Activated CD4-positive, alpha-beta T cell treated with anti-CD3 and anti-CD28 coated beads for 24 hours (primary cell): ENCODE results near the gene SYNGR2.
"Not testable (repeated sequence)": the region's sequence is repeated elsewhere in the genome, so short reads cannot be mapped to it uniquely, and the experiment has no call there.

Source experiments
- DNase-seq, 2 donors: peaks; one replicate each; pipeline ENCODE4 v3.0.0-alpha.2; 2020; ENCODE audit warnings: low read depth in 2 of 2

The SYNGR2 gene

GRCh38 chr17:78130090-78130436 lies 38.3 kb upstream of the SYNGR2 start:
- no peak for DNase-seq

- no peak for DNase-seq
Measured at GRCh38 chr17:78130437-78131101, 37.8 kb upstream of the SYNGR2 start, which contains the start of gene TMC8. Gene TMC8, plus strand, starts transcription at chr17:78130771. Its CDS starts 818 bp downstream, at chr17:78131589.

DNA sequence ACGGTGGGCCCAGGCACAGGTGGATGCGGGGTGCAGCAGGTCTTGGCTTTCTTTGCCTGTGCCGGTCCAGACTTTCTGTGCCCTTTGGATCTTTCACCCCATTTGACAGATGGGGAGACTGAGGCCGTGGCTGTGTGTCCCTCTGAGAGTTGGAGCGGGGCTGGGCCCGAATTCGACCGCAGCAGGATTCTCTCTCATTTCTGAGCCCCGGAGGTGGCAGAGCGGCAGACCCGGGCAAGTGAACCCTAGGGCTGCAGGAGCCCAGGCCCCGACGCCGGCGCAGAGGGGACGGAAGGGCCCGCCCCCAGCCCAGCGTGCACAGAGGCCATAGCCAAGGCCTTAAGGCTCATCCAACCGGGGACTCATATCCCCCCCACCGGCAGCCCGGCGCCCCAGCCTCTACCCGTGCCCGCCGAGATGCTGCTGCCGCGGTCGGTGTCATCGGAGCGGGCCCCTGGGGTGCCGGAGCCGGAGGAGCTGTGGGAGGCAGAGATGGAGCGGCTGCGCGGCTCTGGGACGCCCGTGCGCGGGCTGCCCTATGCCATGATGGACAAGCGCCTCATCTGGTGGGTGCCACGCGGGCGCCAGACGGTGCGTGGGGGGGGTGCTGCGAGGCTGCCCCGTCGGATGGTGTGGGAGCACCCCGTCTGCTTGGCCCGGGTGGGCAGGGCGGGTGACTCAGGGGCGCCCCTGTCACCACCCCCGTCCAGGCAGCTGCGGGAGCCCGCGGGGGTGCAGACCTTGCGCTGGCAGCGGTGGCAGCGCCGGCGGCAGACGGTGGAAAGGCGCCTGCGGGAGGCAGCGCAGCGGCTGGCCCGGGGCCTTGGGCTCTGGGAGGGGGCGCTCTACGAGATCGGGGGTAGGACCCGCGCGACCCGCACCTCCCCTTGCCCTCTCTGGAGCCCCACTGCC lies 37.0 kb upstream of the SYNGR2 start:
- DNase-seq: no peak

DNA sequence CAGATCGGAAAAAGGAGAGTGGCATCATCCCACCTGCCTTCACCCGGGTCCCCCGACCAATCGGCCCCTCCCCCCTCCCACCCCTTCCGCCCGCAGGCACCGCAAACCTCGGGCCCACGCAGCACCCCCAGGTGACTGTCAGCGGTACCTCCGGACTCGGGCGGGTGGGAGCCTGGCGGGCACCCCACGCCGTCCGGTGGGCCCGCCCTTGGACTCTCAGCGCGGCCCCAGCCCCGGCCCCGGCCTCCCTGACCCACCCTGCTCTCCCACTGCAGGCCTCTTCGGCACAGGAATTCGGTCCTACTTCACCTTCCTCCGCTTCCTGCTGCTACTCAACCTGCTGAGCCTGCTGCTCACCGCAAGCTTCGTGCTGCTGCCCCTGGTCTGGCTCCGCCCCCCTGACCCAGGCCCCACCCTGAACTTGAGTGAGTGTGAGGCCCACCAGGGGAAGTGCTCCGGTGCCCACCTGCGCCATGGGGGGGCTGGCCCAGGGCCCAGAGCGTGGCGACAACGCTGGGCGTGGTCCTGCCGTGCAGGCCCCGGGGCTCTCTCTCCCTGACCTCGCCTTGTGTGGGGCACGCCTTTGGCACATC lies 36.2 kb upstream of the SYNGR2 start:
- no peak for DNase-seq

- no peak for DNase-seq
Measured at GRCh38 chr17:78132767-78133178, 35.6 kb upstream of the SYNGR2 start.

DNA sequence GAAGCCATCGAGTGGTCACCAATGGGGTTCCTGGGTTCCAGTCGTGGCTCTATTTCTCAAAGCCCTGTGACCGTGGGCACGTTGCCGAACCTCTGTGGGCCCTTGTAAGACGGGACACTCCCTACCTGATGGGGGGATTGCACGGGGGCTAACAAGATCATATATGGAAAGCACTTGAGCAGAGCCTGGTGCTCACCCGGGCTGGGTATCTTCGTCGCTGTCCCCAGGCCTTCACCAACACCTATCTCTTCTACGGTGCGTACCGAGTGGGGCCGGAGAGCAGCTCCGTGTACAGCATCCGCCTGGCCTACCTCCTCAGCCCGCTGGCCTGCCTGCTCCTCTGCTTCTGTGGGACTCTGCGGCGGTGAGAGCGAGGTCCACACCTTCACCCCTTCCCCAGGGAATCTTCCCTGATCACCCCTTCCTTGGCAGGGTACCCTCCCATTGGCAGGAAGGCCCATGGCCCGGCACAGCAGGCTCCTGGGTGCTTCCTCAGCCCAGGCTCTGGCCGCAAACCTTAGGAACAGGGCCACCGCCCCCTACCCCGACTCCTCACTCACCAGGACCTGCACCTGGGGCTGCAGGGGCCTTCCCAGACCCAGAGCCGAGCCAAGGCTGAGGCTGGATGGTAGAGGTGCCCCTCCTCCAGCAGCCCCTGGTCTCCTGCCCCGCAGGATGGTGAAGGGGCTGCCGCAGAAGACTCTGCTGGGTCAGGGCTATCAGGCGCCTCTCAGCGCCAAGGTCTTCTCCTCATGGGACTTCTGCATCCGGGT lies 35.0 kb upstream of the SYNGR2 start:
- no peak for DNase-seq

DNA sequence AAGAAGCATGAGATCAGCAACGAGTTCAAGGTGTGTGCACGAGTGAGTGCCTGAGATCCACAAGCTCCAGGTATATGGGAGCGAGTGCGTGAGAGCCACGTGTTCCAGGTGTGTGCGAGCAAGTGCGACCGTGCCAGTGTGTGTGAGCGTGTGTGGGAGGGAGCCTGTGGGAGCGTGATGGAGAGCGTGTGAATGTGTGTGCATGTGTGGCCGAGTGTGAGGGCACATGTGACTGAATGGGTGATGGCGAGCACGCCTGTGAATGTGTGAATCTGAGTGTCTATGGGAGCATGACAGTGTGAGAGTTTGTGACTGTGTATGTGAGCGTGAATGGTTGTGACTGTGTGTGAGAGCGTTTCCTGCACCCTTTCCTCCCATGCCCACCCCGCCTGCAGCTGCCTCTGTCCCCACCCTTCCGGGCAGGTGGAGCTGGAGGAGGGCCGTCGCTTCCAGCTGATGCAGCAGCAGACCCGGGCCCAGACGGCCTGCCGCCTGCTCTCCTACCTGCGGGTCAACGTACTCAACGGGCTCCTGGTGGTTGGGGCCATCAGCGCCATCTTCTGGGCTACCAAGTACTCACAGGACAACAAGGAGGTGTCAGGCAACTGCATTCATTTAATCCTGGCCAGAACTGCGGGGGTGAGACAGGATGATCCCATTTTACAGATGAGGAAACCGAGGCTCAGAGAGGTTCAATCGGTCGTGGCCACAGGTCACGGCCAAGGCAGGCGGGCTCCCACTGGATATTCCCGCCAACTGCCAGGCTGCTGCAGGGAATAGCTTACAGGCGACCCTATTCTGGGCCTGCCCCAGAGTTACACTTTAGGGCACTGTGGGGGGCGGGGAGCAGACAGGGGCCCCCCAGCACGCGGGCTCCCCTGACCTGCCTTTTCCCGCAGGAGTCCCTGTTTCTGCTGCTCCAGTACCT lies 34.1 kb upstream of the SYNGR2 start:
- no peak for DNase-seq

- DNase-seq: no peak
Measured at GRCh38 chr17:78134899-78135385, 33.4 kb upstream of the SYNGR2 start.

DNA sequence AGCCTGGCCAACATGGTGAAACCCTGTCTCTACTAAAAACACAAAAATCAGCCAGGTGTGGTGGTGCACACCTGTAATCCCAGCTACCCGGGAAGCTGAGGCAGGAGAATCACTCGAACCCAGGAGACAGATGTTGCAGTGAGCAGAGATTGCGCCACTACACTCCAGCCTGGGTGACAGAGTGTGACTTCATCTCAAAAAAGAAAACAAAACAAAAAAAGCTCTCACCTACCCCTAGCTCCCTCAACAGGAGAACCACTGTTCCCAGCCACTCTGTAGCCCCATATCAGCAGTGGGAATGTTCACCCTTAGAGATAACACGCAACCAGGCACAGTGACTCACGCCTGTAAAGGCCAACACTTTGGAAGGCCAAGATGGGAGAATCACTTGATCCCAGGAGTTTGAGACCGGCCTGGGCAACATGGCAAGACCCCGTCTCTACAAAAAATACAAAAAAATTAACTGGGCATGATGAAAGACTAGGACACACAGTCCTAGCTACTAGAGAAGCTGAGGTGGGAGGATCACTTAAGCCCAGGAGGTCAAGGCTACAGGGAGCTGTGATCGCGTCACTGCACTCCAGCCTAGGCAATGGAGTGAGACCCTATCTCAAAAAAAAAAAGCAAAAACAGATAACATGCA lies 32.4 kb upstream of the SYNGR2 start:
- DNase-seq: no peak

GRCh38 chr17:78137392-78138203 lies 30.8 kb upstream of the SYNGR2 start:
- no peak for DNase-seq

DNA sequence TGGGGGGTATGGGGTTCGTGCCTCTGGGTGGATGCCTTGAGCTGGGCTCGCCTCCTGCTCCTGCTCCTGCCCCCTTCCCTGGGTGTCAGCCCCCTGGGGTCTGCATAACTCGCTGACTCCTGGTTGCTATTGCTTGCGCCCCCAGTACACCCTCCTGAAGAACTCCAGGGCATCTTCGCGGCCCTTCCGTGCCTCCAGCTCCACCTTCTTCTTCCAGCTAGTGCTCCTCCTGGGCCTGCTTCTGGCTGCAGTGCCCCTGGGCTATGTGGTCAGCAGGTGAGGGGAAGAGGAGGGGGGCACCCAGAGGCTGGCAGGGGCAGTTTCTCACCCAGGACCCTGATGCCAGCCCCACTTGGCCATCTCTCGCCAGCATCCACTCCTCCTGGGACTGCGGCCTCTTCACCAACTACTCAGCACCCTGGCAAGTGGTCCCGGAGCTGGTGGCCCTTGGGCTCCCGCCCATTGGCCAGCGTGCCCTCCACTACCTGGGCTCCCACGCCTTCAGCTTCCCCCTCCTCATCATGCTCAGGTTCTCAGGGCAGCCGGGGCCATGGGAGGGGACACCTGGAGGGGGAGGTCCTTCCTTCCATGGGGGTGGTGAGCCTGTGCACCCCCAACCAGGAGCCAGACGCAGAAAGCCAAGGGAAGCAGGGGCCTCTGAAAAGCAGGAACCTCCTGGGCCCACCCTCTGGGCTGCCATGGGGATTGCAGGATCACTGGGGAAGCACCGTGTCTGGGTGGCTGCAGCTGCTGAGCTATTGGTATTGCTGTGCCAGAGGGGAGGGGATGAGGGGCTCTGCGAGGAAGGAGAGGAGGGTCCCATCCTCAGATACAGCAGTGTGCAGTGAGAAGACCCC lies 29.9 kb upstream of the SYNGR2 start:
- no peak for DNase-seq

GRCh38 chr17:78139861-78140168 lies 28.6 kb upstream of the SYNGR2 start:
- DNase-seq: not testable (repeated sequence)

DNA sequence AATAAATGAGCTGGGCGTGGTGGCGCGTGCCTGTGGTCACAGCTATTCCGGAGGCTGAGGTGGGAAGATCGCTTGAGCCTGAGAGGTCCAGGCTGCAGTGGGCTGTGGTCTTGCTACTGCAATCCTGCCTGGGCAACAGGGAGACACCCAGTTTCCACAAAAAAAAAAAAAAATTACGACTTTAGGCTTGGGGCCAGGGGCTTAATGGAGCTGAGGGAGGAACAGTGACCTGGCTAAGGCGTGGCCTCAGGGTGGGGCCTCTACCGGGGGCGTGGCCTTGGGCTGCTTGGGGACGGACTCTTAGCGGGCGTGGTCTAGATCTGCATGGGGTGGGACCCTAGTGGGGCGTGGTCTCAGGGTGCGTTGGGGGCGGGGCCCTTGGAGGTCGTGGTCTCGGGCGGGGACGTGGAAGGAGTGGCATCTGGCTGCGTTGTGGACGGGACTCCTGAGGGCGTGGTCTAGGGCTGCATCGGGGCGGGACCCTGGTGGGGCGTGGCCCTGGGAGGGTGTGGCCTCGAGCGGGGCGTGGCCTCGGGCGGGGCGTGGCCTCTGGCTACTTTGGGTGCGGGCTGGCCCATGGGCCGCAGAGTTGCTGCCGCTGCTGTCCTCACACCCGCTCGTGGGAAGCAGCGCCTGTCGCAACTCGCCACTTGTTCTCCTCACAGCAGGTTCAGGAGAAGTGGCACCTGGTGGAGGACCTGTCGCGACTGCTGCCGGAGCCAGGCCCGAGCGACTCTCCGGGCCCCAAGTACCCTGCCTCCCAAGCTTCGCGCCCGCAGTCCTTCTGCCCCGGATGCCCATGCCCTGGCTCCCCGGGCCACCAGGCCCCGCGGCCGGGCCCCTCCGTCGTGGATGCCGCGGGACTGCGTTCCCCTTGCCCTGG lies 28.0 kb upstream of the SYNGR2 start:
- DNase-seq: peak; percentile 85 to 96

GRCh38 chr17:78141437-78142118 lies 26.8 kb upstream of the SYNGR2 start:
- DNase-seq: no peak

DNA sequence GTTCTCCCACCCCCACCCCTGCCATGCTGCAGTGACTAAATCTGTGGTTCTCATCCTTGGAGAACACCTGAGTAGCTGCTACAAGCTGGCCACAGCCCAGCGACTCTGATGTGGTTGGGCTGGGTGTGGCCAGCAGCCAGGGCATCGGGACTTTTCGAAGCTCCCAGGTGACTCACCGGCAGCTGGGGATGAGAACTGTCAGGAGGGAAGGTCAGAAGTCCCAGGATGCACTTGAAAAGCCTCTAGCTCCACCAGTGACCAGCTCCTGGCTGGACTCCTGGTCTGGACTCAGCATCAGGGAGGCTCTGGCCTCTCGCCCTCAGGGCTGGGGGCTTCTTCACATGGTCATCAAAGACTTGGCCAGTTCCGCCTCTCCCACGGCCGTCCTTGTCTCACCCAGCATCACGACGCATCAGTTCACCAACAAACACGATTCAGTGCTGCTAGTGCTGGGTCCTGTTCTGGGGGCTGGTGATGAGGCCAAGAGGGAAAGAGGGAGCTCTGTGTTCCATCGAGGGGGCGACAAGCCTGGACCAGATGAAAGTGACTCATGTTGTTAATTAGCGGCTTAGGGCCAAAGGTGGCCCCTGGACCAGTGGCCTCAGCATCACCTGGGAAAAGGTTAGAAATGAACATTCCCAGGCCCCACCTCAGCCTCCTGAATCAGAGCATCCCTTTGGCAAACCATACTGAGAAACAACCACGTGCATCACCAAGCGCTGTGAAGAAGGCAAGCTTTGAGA lies 26.1 kb upstream of the SYNGR2 start:
- no peak for DNase-seq
